ENCODE measurements around the gene DIDO1. TPM values are rescaled to one million over a fixed set of nuclear protein-coding genes. Genes with fewer than 3 reads are reported as not detected.
A peak's percentile ranks its signal among the peaks of the same experiment; 100 is the strongest.

DIDO1 gene
- total and polyA plus RNA-seq, 2 of the 13 experiments (the other 11 are each of a cell fraction or from before 2014, with no cell fraction given) = 75.0 to 75.1 TPM

DNA sequence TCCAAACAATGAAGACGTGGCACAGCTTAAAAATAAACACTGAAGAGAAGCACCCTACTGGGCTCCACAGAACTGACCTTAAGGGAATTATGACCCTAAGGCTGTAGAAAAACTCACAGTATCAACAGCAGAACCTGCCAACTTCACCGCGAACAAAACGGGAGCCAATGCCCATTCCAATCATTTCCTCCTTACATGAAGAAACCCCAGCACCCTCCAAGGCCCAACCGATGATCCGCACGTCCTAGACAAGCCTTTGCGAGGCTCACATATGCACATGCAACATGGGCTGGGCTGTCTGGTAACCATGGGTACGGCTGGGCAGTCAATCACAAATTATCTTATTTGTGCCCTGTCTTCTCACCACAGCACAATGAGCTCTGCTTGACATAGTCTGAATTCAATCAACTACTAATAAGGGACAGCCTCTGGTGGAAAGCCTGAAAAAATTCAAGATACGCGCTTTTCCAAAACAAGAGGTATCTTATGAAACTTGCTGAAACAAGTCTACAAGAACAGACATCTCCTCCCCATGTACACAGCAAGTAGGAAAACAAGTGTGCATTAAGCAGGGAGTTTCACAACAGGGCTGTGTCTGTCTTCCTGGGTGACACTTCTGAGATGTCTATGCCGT lies 1.7 kb downstream of the DIDO1 start (continued):
- TF ChIP-seq, protein P1, sequence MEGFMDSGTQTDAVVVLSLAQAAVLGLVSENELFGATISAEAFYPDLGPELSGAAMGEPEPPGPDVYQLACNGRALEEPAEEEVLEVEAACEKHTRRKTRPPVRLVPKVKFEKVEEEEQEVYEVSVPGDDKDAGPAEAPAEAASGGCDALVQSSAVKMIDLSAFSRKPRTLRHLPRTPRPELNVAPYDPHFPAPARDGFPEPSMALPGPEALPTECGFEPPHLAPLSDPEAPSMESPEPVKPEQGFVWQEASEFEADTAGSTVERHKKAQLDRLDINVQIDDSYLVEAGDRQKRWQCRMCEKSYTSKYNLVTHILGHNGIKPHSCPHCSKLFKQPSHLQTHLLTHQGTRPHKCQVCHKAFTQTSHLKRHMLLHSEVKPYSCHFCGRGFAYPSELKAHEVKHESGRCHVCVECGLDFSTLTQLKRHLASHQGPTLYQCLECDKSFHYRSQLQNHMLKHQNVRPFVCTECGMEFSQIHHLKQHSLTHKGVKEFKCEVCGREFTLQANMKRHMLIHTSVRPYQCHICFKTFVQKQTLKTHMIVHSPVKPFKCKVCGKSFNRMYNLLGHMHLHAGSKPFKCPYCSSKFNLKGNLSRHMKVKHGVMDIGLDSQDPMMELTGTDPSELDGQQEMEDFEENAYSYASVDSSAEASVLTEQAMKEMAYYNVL (CRISPR knock-in tag; IDR thresholded peaks at IDR 0.05; ENCODE audit: borderline replicate concordance) = no peak
- TF ChIP-seq NR2F2 (IDR thresholded peaks at IDR 0.05; ENCODE audit: borderline replicate concordance, low read depth) (no peak), PPARG (CRISPR knock-in tag; conservative IDR thresholded peaks at IDR 0.05) (no peak), ZBTB25 (CRISPR knock-in tag; IDR thresholded peaks at IDR 0.05) (no peak), ZNF782 (CRISPR knock-in tag; IDR thresholded peaks at IDR 0.05; ENCODE audit: borderline replicate concordance) (no peak), NCOR1 (IDR thresholded peaks at IDR 0.05; ENCODE audit: borderline replicate concordance, low read length) (no peak), CAMTA2 (CRISPR knock-in tag; IDR thresholded peaks at IDR 0.05; ENCODE audit: borderline replicate concordance) (no peak), NFKB2 (CRISPR knock-in tag; IDR thresholded peaks at IDR 0.05; ENCODE audit: borderline replicate concordance) (no peak), STAG1 (CRISPR knock-in tag; IDR thresholded peaks at IDR 0.05) (no peak), HOMEZ (CRISPR knock-in tag; IDR thresholded peaks at IDR 0.05; ENCODE audit: low read depth) (peak; percentile 48; the same call in 1 of the 2 replicates), ZNF724P (CRISPR knock-in tag; IDR thresholded peaks at IDR 0.05; ENCODE audit: borderline replicate concordance) (no peak), FOXK1 (CRISPR knock-in tag; IDR thresholded peaks at IDR 0.05; ENCODE audit: borderline replicate concordance, low read depth) (peak; percentile 54; the same call in 1 of the 2 replicates), MEF2D (CRISPR knock-in tag; IDR thresholded peaks at IDR 0.05) (no peak), ZMAT5 (CRISPR knock-in tag; IDR thresholded peaks at IDR 0.05; ENCODE audit: borderline replicate concordance, low read depth) (no peak), ZBTB21 (CRISPR knock-in tag; IDR thresholded peaks at IDR 0.05) (peak; percentile 25; the same call in 1 of the 2 replicates), ZNF557 (CRISPR knock-in tag; IDR thresholded peaks at IDR 0.05) (no peak), ZKSCAN8 (CRISPR knock-in tag; IDR thresholded peaks at IDR 0.05; ENCODE audit: borderline replicate concordance) (0 out of 2 replicates have a peak, but pooled peaks have one; percentile 9), ZNF761 (CRISPR knock-in tag; conservative IDR thresholded peaks at IDR 0.05) (peak; percentile 67; the same call in 1 of the 2 replicates)
- TF ChIP-seq, protein P2, sequence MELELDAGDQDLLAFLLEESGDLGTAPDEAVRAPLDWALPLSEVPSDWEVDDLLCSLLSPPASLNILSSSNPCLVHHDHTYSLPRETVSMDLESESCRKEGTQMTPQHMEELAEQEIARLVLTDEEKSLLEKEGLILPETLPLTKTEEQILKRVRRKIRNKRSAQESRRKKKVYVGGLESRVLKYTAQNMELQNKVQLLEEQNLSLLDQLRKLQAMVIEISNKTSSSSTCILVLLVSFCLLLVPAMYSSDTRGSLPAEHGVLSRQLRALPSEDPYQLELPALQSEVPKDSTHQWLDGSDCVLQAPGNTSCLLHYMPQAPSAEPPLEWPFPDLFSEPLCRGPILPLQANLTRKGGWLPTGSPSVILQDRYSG (CRISPR knock-in tag; IDR thresholded peaks at IDR 0.05) = 0 out of 2 replicates have a peak, but pooled peaks have one; percentile 25
- TF ChIP-seq, protein P3, sequence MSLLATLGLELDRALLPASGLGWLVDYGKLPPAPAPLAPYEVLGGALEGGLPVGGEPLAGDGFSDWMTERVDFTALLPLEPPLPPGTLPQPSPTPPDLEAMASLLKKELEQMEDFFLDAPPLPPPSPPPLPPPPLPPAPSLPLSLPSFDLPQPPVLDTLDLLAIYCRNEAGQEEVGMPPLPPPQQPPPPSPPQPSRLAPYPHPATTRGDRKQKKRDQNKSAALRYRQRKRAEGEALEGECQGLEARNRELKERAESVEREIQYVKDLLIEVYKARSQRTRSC (CRISPR knock-in tag; IDR thresholded peaks at IDR 0.05; ENCODE audit: low read depth) = peak; percentile 67; the same call in 1 of the 2 replicates
- TF ChIP-seq, protein P4, sequence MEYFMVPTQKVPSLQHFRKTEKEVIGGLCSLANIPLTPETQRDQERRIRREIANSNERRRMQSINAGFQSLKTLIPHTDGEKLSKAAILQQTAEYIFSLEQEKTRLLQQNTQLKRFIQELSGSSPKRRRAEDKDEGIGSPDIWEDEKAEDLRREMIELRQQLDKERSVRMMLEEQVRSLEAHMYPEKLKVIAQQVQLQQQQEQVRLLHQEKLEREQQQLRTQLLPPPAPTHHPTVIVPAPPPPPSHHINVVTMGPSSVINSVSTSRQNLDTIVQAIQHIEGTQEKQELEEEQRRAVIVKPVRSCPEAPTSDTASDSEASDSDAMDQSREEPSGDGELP (IDR thresholded peaks at IDR 0.05; ENCODE audit: borderline replicate concordance, low read depth) = no peak

All from HepG2 (cell line).